NCI-H2029 treated with DMSO at 0.1 percent for 48 hours (cell line): ENCODE measurements around the gene FAM78B.

ENCODE experiments used
- DNase-seq: peaks from one replicate; lab custom pipeline; 2025; lab: John Stamatoyannopoulos, UW

Gene FAM78B, protein sequence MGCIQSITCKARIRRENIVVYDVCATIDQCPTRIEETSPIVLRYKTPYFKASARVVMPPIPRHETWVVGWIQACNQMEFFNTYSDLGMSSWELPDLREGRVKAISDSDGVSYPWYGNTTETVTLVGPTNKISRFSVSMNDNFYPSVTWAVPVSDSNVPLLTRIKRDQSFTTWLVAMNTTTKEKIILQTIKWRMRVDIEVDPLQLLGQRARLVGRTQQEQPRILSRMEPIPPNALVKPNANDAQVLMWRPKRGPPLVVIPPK

GRCh38 chr1:166166698-166167571 lies at the start of gene FAM78B:
TSS of gene FAM78B (minus strand) at chr1:166167001. CDS start at chr1:166166248, 753 bp downstream.
- DNase-seq = no peak

DNA sequence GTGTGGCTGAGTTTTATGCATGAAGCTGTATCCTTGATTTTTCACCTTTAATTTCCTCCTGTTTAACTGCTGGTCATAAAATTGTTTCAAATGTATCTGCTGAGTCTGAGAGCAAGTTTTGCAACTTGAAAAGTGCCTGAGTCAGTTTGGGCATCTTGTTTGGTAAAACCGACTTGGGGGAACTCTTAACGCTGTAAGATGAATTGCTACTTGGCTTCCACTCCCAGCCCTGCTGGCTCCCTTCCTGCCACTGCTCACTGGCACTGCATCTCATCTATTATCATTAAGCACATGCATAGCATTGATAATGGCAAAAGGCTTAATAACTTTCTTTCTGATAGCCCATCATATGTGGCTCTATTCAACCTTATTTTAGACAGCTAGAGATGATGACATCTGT lies 35.7 kb upstream of the FAM78B start:
- no peak for DNase-seq

GRCh38 chr1:166200743-166201142 lies 33.9 kb upstream of the FAM78B start:
- no peak for DNase-seq

DNA sequence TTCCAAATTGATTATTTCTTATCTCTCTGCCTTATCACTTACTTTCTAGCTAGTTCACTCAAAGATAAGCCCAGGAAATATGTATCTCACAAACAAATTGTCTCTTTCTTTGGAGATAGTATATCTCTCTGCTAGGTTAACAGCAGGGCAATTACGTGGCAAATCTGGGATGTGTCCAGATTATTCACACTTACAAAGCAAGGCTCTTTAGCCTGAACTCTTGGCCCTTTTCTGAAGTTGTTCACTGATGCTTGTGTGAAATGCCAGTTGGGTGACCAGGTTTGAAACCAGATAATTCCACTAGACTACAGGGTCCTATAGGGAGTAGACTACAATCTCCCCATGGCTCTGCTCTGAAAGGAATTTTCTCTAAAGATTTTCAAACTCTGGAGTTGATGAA lies 30.8 kb upstream of the FAM78B start:
- DNase-seq = no peak

DNA sequence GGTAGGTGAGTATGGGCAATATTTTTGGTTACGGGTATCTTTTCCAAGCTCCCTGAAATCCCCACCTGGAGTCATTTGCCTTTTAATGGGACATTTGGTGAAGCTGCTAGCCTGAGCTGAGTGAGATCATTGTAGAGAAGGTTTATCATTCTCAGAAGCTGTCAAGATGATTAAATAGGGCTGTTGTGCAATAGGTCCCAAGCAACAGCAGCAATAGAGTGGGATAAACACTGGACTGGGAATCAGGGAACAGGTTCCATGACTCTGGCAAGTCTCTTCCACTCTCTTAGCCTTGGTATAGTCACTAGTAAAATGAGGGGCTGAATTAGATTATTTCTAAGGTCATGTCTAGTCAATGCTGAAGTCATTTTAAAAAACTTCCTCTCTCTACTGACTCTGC lies 30.3 kb upstream of the FAM78B start:
- DNase-seq = no peak

- DNase-seq = no peak
Measured at GRCh38 chr1:166193057-166193698, 26.4 kb upstream of the FAM78B start.

DNA sequence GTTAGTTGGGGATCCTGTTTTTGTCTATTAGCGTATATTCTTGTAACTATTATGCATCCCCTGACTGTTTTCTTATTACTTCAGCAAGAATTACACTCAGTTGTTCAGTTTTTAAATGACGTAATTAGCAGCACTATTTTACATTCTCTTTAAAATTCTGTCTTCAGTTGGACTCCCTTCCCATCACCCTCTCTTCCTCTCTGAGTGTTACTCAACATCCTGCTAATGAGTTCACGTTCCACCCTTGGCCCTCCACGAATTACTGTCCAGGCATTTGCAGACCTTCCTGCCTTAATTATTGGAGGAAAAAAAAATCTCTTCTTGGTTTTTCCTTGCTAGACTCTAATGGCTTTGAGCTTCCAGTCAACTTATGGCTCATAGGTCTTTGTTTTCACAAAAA lies 23.6 kb upstream of the FAM78B start:
- no peak for DNase-seq

DNA sequence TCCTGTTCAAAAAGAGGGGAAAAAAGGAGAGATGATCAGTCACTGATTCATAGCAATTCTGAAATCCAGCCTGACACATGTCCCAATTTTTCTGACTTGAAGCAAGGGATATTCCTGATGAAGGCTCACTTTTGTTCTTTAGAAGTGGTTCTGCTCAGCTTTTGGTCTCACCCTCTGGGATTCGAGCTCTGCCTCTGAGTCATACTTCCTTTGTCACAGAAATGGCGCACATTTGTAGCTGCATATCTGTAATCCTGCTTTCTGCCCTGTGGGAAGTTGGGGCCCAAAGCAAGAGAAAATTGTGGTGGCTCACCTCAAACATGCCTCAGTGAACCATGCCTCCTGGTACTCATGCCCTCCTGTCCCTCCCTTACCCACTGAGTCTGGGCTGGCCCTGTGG lies 22.3 kb upstream of the FAM78B start:
- DNase-seq = no peak

GRCh38 chr1:166185526-166185925 lies 18.7 kb upstream of the FAM78B start:
- no peak for DNase-seq

- DNase-seq = no peak
Measured at GRCh38 chr1:166184897-166185296, 18.1 kb upstream of the FAM78B start.

DNA sequence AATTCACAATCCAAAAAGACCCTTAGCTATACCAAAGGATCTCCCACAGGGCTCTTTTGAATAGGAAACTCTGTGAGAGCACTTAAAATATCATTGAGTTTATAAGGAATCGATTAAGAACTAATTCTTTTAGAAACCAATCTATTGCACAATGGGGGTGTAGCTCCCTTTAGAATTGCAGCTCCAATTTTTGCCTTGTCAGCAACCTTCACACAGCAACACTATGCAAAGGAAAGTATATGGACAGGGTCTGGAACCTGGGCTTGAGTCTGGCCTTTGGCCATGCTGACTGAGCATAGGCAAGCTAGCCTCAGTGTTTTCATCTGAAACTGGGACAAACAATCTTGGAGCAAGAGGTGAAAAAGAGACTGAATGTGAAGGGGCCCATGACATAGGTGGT lies 17.2 kb upstream of the FAM78B start:
- DNase-seq = no peak

DNA sequence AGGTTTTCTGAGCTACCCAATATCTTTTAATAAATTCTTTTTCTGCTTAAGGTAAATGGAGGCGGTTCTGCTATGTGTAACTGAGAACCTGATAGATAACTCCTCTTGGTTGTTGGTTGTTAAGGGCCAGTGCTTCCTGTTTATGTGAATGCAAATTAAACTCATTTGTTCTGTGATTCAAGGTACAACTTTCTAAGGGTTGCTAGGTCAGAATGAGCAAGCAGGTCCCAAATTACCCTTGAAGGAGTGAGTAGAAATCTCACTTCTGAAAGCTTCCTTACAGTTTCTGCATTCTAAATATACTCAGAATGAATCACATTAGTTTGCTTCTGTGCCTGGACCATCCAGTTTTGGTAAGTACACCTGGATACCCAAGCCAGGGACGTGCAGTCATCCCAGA lies 15.5 kb upstream of the FAM78B start:
- no peak for DNase-seq

DNA sequence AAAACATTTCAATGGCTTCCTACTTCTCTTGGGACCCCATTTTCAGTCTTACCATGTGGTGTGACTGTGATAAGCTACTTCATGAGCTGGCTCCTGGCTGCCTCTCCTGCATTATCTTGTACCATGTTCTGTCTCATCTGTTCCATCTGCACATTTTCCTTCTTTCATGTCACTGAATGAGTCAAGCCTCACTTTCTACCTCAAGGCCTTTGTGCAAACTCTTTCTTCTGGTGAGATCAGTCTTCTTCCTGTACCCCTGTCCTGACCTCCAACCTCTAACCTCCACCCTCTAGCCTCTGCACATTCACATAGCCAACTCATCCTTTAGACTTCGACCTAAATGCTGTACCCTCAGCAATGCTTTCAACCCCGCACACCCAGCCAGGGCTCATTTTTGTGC lies 9.6 kb upstream of the FAM78B start:
- no peak for DNase-seq

- DNase-seq = no peak
Measured at GRCh38 chr1:166175032-166175431, 8.2 kb upstream of the FAM78B start.

DNA sequence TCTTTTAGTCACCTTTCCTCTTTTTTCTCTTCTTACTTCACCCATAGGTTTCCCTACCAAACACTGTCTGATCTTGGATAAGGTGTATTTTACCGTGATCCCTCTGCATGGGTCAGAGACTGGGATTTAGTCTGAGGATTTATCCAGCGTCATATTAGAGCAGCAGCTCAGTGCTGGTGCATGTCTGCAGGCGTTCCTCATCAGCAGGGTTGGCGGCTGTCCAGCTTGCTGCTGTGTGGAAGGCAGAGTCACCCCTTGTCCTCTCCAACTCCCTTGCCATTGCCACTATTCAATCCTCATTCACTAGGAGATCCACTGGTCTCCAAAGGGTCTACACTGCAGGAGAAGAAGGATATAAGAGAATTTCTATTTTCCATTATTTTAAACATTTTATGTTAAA lies 7.3 kb upstream of the FAM78B start:
- DNase-seq = no peak

DNA sequence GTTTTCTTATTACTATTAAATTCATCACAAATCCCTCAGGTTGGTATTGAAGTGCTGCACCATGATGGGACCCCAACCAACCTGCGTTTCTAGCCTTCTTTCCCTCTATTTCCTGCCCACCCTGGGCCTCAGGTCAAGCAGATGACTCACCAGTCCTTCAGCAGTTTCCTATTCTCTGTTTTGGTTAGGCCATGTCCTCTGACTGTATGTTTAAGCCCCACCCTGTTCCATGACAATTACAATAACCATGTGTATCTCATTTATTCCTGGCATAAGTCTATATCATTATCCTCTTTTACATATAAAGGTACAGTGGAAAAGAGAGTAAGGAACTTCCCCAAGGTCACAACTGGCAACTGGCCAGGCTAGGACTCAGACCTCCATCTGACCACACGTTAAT lies 5.3 kb upstream of the FAM78B start:
- DNase-seq = no peak

DNA sequence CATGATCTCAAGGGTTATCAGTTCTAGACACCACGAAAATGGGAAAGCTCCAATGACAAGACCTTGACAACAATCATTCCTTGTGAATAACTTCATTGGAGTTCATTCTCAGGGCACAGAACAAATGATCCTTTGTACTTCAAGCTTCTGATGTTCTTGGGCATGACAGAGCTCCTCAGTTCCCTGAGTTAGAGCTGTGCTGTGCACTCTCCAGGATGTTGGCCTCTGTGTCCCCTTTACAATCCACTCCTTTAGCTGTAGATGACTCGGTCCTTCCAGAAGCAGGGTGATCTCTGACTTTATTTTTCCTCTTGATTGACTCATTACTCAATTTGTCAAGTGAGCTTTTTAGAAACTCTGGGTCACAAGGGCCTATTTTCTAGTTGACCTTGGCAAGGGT lies 3.9 kb upstream of the FAM78B start:
- DNase-seq = no peak

DNA sequence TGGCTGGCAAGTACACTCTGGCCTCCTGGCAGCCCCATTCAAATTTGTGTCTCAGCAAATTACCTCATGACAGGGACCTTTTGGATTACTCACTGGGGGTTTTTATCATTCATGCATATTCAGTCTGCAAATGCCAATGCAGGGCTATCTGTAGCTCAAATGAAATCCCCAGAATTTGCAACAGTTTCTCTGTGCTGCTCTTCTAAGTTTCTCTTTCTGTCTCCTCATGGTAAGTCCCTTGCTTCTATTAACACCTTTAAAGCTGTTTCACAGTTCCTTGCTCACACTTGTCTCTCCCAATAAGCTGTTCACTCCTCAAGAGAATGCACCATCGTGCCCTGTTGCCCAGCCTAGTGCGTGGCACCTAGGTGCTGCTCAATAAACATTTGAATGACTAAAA lies 3.3 kb upstream of the FAM78B start:
- no peak for DNase-seq

DNA sequence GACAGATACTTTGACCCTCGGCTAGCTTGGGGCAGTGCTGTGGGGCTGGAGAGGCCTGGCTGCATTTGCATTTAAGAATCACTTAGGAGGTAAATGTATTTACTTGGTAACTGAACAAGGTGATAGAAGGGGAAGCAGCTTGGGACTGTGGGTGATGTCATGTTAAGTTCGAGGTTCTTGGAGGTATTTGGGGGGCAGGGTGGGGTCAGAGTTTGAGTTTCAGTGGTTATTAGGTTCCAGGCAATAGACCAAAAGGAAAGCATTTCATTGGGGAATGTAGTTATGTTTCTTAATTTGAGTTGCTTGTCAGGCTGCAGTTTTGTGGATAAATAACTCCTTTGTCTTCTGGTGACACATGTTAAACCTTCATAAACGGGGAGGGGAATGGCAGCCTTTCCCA lies 2.4 kb upstream of the FAM78B start:
- no peak for DNase-seq

DNA sequence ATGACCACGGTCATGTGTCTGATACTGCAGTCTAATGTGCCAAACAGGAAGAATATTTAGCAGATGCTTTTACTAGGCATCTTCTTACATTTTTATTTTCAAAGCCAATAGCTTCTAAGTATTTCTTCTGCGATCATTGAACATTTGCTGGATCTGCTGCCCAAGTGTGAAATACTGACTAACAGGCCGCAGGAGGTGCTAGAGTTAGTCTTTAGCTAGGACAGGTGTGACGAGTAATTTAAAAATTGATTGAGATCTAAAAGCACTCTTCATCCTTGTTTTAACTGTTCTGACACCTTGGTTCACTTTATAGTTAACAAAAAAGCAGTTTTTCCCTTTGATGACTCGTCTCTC lies 748 bp upstream of the FAM78B start:
- no peak for DNase-seq

- no peak for DNase-seq
Measured at GRCh38 chr1:166166329-166166697, 488 bp downstream of the FAM78B start.

DNA sequence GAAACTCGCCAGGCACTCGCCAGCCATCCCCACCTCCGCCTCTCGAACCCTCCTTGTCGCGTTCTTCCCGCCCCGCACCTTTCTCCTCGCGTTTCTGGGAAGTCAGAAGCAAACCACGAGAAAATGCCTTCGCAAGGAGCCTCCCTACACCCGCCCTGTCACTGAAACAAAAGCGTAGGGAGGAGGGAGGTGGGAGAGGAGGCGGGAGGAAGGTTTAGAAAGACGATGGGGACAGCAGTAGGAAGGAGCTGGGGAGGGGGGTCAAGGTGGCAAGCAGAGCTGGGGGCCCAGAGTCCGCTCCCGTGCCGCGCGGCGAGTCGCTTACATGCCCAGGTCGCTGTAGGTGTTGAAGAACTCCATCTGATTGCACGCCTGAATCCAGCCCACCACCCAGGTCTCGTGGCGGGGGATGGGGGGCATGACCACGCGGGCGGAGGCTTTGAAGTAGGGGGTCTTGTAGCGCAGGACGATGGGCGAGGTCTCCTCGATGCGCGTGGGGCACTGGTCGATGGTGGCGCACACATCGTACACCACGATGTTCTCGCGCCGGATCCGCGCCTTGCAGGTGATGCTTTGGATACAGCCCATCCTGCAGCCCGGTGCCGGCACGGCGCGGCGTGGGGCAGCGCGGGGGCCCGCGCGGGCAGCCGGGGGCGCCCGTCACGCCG lies 1.0 kb downstream of the FAM78B start:
- no peak for DNase-seq
